GM12864 (cell line): ENCODE data around the gene ZNF496.

ENCODE experiments used
- DNase-seq: peaks from one replicate; pipeline ENCODE4 v3.0.0-alpha.2; 2011; ENCODE audit warnings: low read depth
- H3K4me3 ChIP-seq: 2 replicates; pipeline ENCODE4 v1.5.1; 2011; ENCODE audit warnings: mild to moderate bottlenecking, low read depth, low read length, control low read depth
- CTCF ChIP-seq: IDR thresholded peaks from 2 replicates; pipeline ENCODE4 v1.5.1; 2011; ENCODE audit warnings: low read depth, mild to moderate bottlenecking, moderate library complexity, low read length, control low read depth, inconsistent platforms; ENCODE audit errors: missing control alignments

Gene ZNF496

GRCh38 chr1:247328311-247328710, 3.4 kb downstream of the ZNF496 start:
- no peak for DNase-seq
- no peak for TF ChIP-seq CTCF
- H3K4me3 ChIP-seq = no peak overlapping the region

GRCh38 chr1:247326411-247327130, 5.1 kb downstream of the ZNF496 start:
- no peak for TF ChIP-seq CTCF
- H3K4me3 ChIP-seq = no peak overlapping the region
- DNase-seq = no peak

- no peak for TF ChIP-seq CTCF
- H3K4me3 ChIP-seq = no peak overlapping the region
- DNase-seq = no peak
Observed at GRCh38 chr1:247324923-247325322, 6.7 kb downstream of the ZNF496 start.

- TF ChIP-seq CTCF = no peak
- no peak overlapping the region for H3K4me3 ChIP-seq
- no peak for DNase-seq
Observed at GRCh38 chr1:247324204-247324787, 7.4 kb downstream of the ZNF496 start.

GRCh38 chr1:247322849-247323586, 8.6 kb downstream of the ZNF496 start:
- TF ChIP-seq CTCF = no peak
- H3K4me3 ChIP-seq = no peak overlapping the region; the same call in 1 of the 2 replicates
- no peak for DNase-seq

- H3K4me3 ChIP-seq = no peak overlapping the region
- DNase-seq = no peak
- no peak for TF ChIP-seq CTCF
Observed at GRCh38 chr1:247322442-247322841, 9.2 kb downstream of the ZNF496 start.

- TF ChIP-seq CTCF = no peak
- no peak overlapping the region for H3K4me3 ChIP-seq
- DNase-seq = no peak
Observed at GRCh38 chr1:247317702-247318101, 14.0 kb downstream of the ZNF496 start.
